B cell (primary cell): ENCODE results near the gene OGDH. TPM values are rescaled to one million over a fixed set of nuclear protein-coding genes. Genes with fewer than 3 reads are reported as not detected.

Experiments used
- ATAC-seq: fragments of 200-7000 bp; cut with Tn5 transposase; one replicate; pipeline ENCODE4 v1.10.0; 2021; ENCODE audit warnings: low read depth, mild to moderate bottlenecking, moderate number of reproducible peaks, moderate library complexity
- CTCF ChIA-PET: fragments of 350-600 bp; sonication (Branson Sonifier 250); formaldehyde crosslinking; loops from one replicate; lab custom pipeline; 2021; ENCODE audit warnings: antibody characterized with exemption, inconsistent platforms; lab: Charles Lee
- POLR2A ChIA-PET: fragments of 350-600 bp; sonication (Branson Sonifier 250); formaldehyde crosslinking; loops from one replicate; lab custom pipeline; 2021; ENCODE audit warnings: antibody characterized with exemption; lab: Charles Lee
- DNase-seq: peaks from one replicate; pipeline ENCODE4 v3.0.0; 2013
- H2AFZ ChIP-seq: 2 replicates; pipeline ENCODE4 v1.6.1; 2012; ENCODE audit warnings: mild to moderate bottlenecking, low read depth, low read length; ENCODE audit not compliant: insufficient read depth, poor library complexity, severe bottlenecking
- H3K27ac ChIP-seq, 2 donors: 1 replicate in 1 of 2; 2 replicates in 1 of 2; pipeline ENCODE4 v1.5.1; 2012 to 2013; ENCODE audit warnings: low read length in 2 of 2, mild to moderate bottlenecking in 2 of 2, moderate library complexity in 1 of 2
- H3K27me3 ChIP-seq, 4 experiments: fragments of 200-600 bp in 1 of 4; sonication (generic) in 1 of 4; replicated peaks in 1 of 4; 1 replicate in 2 of 4; 2 replicates in 2 of 4; pipeline versions ENCODE4 v1.6.1 to v1.7.0; 2013 to 2016; ENCODE audit warnings: low read length in 3 of 4, mild to moderate bottlenecking in 2 of 4, mixed read lengths in 1 of 4, moderate library complexity in 1 of 4; ENCODE audit not compliant: insufficient read depth in 4 of 4, control insufficient read depth in 3 of 4; ENCODE audit errors: control extremely low read depth in 1 of 4
- H3K36me3 ChIP-seq, 2 experiments: replicated peaks in 1 of 2; 1 replicate in 1 of 2; 2 replicates in 1 of 2; pipeline versions ENCODE4 v1.6.1 to v1.7.1; 2013; ENCODE audit warnings: low read length in 1 of 2; ENCODE audit not compliant: insufficient read depth in 2 of 2, control insufficient read depth in 1 of 2; ENCODE audit errors: control extremely low read depth in 1 of 2, extremely low read depth in 1 of 2
- H3K4me1 ChIP-seq, 2 donors: fragments of 200-600 bp in 1 of 2; sonication (generic) in 1 of 2; 1 replicate in 1 of 2; 2 replicates in 1 of 2; pipeline versions ENCODE4 v1.5.1 to v1.6.1; 2013 to 2017; ENCODE audit warnings: low read length in 2 of 2; ENCODE audit not compliant: control insufficient read depth in 2 of 2, insufficient read depth in 2 of 2
- H3K4me2 ChIP-seq: replicated peaks from 2 replicates; pipeline ENCODE3; 2012; ENCODE audit warnings: mild to moderate bottlenecking, low read depth, low read length; ENCODE audit not compliant: poor library complexity, severe bottlenecking
- H3K4me3 ChIP-seq, 5 experiments: fragments of 200-600 bp in 1 of 5; sonication (generic) in 1 of 5; 1 replicate in 3 of 5; 2 replicates in 2 of 5; pipeline versions ENCODE4 v1.5.1 to v1.7.0; 2011 to 2016; ENCODE audit warnings: low read length in 4 of 5, mild to moderate bottlenecking in 4 of 5, low read depth in 2 of 5, control low read depth in 1 of 5, moderate library complexity in 1 of 5; ENCODE audit not compliant: insufficient read depth in 1 of 5; ENCODE audit errors: control extremely low read depth in 1 of 5, extremely low read depth in 1 of 5
- H3K79me2 ChIP-seq: fragments of 200-600 bp; sonication (generic); one replicate; pipeline ENCODE4 v1.6.0; 2016; ENCODE audit warnings: low read length; ENCODE audit not compliant: control insufficient read depth, insufficient read depth
- H3K9ac ChIP-seq: fragments of 200-600 bp; sonication (generic); 2 replicates; pipeline ENCODE4 v1.6.1; 2017; ENCODE audit warnings: mild to moderate bottlenecking, low read length, moderate library complexity
- H3K9me3 ChIP-seq, 3 donors: one replicate each; pipeline versions ENCODE4 v1.6.1 to v1.7.1; 2013; ENCODE audit warnings: low read length in 2 of 3; ENCODE audit not compliant: control insufficient read depth in 2 of 3, insufficient read depth in 1 of 3; ENCODE audit errors: control extremely low read depth in 1 of 3
- H4K20me1 ChIP-seq: 2 replicates; pipeline ENCODE4 v1.6.0; 2012; ENCODE audit warnings: mild to moderate bottlenecking, low read length; ENCODE audit not compliant: insufficient read depth, control insufficient read depth, poor library complexity, severe bottlenecking
- H3K27ac Mint-ChIP-seq: one replicate; pipeline ENCODE4 v1.8.0; 2021; ENCODE audit warnings: mixed read lengths
- H3K27me3 Mint-ChIP-seq: one replicate; pipeline ENCODE4 v1.8.0; 2021; ENCODE audit warnings: mixed read lengths
- H3K4me1 Mint-ChIP-seq: one replicate; pipeline ENCODE4 v1.8.0; 2021; ENCODE audit warnings: mixed read lengths
- H3K4me3 Mint-ChIP-seq: one replicate; pipeline ENCODE4 v1.8.0; 2021; ENCODE audit warnings: mixed read lengths
- H3K9me3 Mint-ChIP-seq: one replicate; pipeline ENCODE4 v1.8.0; 2022; ENCODE audit warnings: mixed read lengths; ENCODE audit not compliant: insufficient read depth
- CTCF ChIP-seq: fragments of 200-600 bp; IDR thresholded peaks from one replicate; pipeline ENCODE4 v1.8.0; 2022; ENCODE audit warnings: antibody characterized with exemption, mild to moderate bottlenecking
- EZH2 ChIP-seq: IDR thresholded peaks from 2 replicates; pipeline ENCODE4 v1.6.1; 2012; ENCODE audit warnings: borderline replicate concordance, low read depth, mild to moderate bottlenecking, moderate library complexity, low read length; ENCODE audit not compliant: insufficient read depth, poor library complexity, severe bottlenecking
- WGBS: methylation state at CpG from one replicate; pipeline ENCODE4 v1.1.5; 2013; ENCODE audit warnings: missing lambda C conversion rate; ENCODE audit not compliant: insufficient coverage; 5-methylcytosine and 5-hydroxymethylcytosine counted together
- intact Hi-C: fragments of 100-400 bp; cut with micrococcal nuclease; formaldehyde crosslinking; loops from one replicate; pipeline ENCODE4 v1.10.0; 2022
- polyA plus RNA-seq: library from polyadenylated mRNA; depleted of rRNA; stranded (reverse); fragments of >200 nt; gene quantifications from 2 replicates; pipeline ENCODE4 v1.2.3, GENCODE V29; 2012
- total RNA-seq, 2 donors: library from RNA; stranded (reverse); fragments of 120-200 nt in 1 of 2; gene quantifications; 1 replicate in 1 of 2; 2 replicates in 1 of 2; pipeline versions ENCODE4 v1.2.3 to v1.2.4, GENCODE V29; 2013 to 2022

The OGDH gene
- total and polyA plus RNA-seq, 2 donors (not counting 1 experiment from before 2014, with no cell fraction given): 42.6 to 80.2 TPM

- 95% methylated on average over 4 of the region's 14 CpGs for WGBS
- peaks cover 69% of the 10 kb centered on the region for H3K79me2 ChIP-seq
- POLR2A ChIA-PET: interaction anchor here (1.2 to 1.6 kb wide), 2 partner anchors 20 to 25 kb away, joined by 5 to 9 read pairs; no protein-coding TSS in a partner anchor
- no peak overlapping the region for H2AFZ ChIP-seq
- Mint-ChIP-seq H3K27me3 (peaks cover under 1% of the 10 kb centered on the region), H3K9me3 (no peaks in the 10 kb centered on the region), H3K4me1 (peaks cover 42% of the 10 kb centered on the region), H3K4me3 (no peak overlapping the region), H3K27ac (no peak overlapping the region)
- DNase-seq (no peak), ATAC-seq (no peak)
- CTCF ChIA-PET: interaction anchor here (0.6 to 0.7 kb wide), 3 partner anchors 91 to 255 kb away, joined by 3 to 4 read pairs (median 3); no protein-coding TSS in a partner anchor
- peaks cover 0 to 1% of the 10 kb centered on the region in 2 experiments for H3K36me3 ChIP-seq
- no peak overlapping the region for H3K4me3 ChIP-seq
- H3K27me3 ChIP-seq: no peaks in the 10 kb centered on the region
- H3K27ac ChIP-seq: no peak overlapping the region
- H3K4me2 ChIP-seq: no peak overlapping the region
- intact Hi-C loops: no loop called here
- H3K9me3 ChIP-seq: no peaks in the 10 kb centered on the region
- no peak for TF ChIP-seq EZH2
- peaks cover 3% of the 10 kb centered on the region for H4K20me1 ChIP-seq
- H3K9ac ChIP-seq: no peak overlapping the region
- peaks cover 11 to 23% of the 10 kb centered on the region in 2 donors for H3K4me1 ChIP-seq
These were observed 2.7 kb downstream of the OGDH start for GRCh38 chr7:44608916-44609648.

GRCh38 chr7:44609829-44610228, 3.4 kb downstream of the OGDH start:
- no peak overlapping the region for H3K27ac Mint-ChIP-seq
- intact Hi-C loops: no loop called here
- POLR2A ChIA-PET: interaction anchor here (1.2 kb wide), 1 partner anchor 20 kb away, joined by 9 read pairs; no protein-coding TSS in a partner anchor
- H4K20me1 ChIP-seq: peaks cover 10% of the 10 kb centered on the region
- H3K4me3 Mint-ChIP-seq: no peak overlapping the region
- ATAC-seq (no peak), DNase-seq (no peak)
- peaks cover 77% of the 10 kb centered on the region for H3K79me2 ChIP-seq
- no peaks in the 10 kb centered on the region for H3K9me3 Mint-ChIP-seq
- no CpG with 5 or more reads among the region's 3 CpGs for WGBS
- H3K9me3 ChIP-seq: no peaks in the 10 kb centered on the region
- H3K4me1 ChIP-seq: peaks cover 17 to 30% of the 10 kb centered on the region in 2 donors
- no peaks in the 10 kb centered on the region for H3K27me3 ChIP-seq
- no peak overlapping the region for H2AFZ ChIP-seq
- CTCF ChIA-PET: interaction anchor here (0.6 to 0.7 kb wide), 2 partner anchors 247 to 254 kb away, joined by 3 to 4 read pairs; no protein-coding TSS in a partner anchor
- TF ChIP-seq CTCF (no peak), EZH2 (no peak)
- H3K27me3 Mint-ChIP-seq: no peaks in the 10 kb centered on the region
- H3K9ac ChIP-seq: no peak overlapping the region
- H3K4me2 ChIP-seq: no peak overlapping the region
- H3K27ac ChIP-seq: no peak overlapping the region
- peaks cover 48% of the 10 kb centered on the region for H3K4me1 Mint-ChIP-seq
- H3K36me3 ChIP-seq: peaks cover 0 to 1% of the 10 kb centered on the region in 2 experiments
- H3K4me3 ChIP-seq: no peak overlapping the region
